ENCODE results near the gene SMIM41. TPM values are rescaled to one million over a fixed set of nuclear protein-coding genes. Genes with fewer than 3 reads are reported as not detected.

SMIM41 gene
- total RNA-seq: not detected

GRCh38 chr12:52079576-52080402 is at the start of gene SMIM41:
SMIM41 (plus strand) TSS chr12:52079704; CDS start chr12:52079780, 76 bp downstream.
- Mint-ChIP-seq H3K9me3 (no peaks in the 10 kb centered on the region), H3K4me1 (ENCODE audit: low read depth) (peaks cover 12% of the 10 kb centered on the region), H3K27me3 (ENCODE audit: low read depth) (no peaks in the 10 kb centered on the region), H3K36me3 (ENCODE audit: low read depth) (peaks cover 14% of the 10 kb centered on the region), H3K4me3 (no peak within 1 kb of the TSS), H3K27ac (no peak within 1 kb of the TSS)
- intact Hi-C loops (cut with micrococcal nuclease): no loop called here
- CTCF ChIA-PET: interaction anchor here (1.1 to 14.9 kb wide), 3 partner anchors 10 to 56 kb away, joined by 3 to 306 read pairs (median 48); partner anchors contain the start of gene ATG101
- no peak for DNase-seq

GRCh38 chr12:52032446-52032803 is 47.1 kb upstream of the SMIM41 start:
- peaks cover 34% of the 10 kb centered on the region for H3K4me1 Mint-ChIP-seq (ENCODE audit: low read depth)
- H3K9me3 Mint-ChIP-seq: no peaks in the 10 kb centered on the region
- peak; percentile 35 for DNase-seq
- peak overlapping the region; percentile 56 for H3K4me3 Mint-ChIP-seq
- intact Hi-C loops (cut with micrococcal nuclease): no loop called here
- no peaks in the 10 kb centered on the region for H3K27me3 Mint-ChIP-seq (ENCODE audit: low read depth)
- H3K27ac Mint-ChIP-seq: no peak overlapping the region
- H3K36me3 Mint-ChIP-seq (ENCODE audit: low read depth): no peaks in the 10 kb centered on the region
- CTCF ChIA-PET: interaction anchor here (0.9 to 13.8 kb wide), 13 partner anchors 10 to 108 kb away, joined by 3 to 315 read pairs (median 8); partner anchors contain the start of genes ATG101 and NR4A1

GRCh38 chr12:52032804-52033445 is 46.6 kb upstream of the SMIM41 start:
- Mint-ChIP-seq H3K9me3 (no peaks in the 10 kb centered on the region), H3K27ac (peak overlapping the region; percentile 47), H3K4me1 (ENCODE audit: low read depth) (peaks cover 36% of the 10 kb centered on the region), H3K27me3 (ENCODE audit: low read depth) (no peaks in the 10 kb centered on the region), H3K36me3 (ENCODE audit: low read depth) (no peaks in the 10 kb centered on the region), H3K4me3 (peak overlapping the region; percentile 56)
- CTCF ChIA-PET: interaction anchor here (0.9 to 13.8 kb wide), 13 partner anchors 10 to 109 kb away, joined by 3 to 315 read pairs (median 8); partner anchors contain the start of genes ATG101 and NR4A1
- peak; percentile 94 for DNase-seq
- intact Hi-C loops (cut with micrococcal nuclease): loop anchor here (1.0 kb wide), 1 partner anchor 18 kb away; the partner anchor contains the start of gene NR4A1

- peaks cover 2% of the 10 kb centered on the region for H3K36me3 Mint-ChIP-seq (ENCODE audit: low read depth)
- H3K27me3 Mint-ChIP-seq (ENCODE audit: low read depth): no peaks in the 10 kb centered on the region
- peaks cover 41% of the 10 kb centered on the region for H3K4me1 Mint-ChIP-seq (ENCODE audit: low read depth)
- CTCF ChIA-PET: interaction anchor here (1.3 to 13.8 kb wide), 9 partner anchors 11 to 88 kb away, joined by 3 to 315 read pairs (median 11); partner anchors contain the start of gene ATG101
- peak overlapping the region; percentile 56 for H3K4me3 Mint-ChIP-seq
- DNase-seq: no peak
- peak overlapping the region; percentile 47 for H3K27ac Mint-ChIP-seq
- intact Hi-C loops (cut with micrococcal nuclease): loop anchor here (1.0 kb wide), 1 partner anchor 18 kb away; the partner anchor contains the start of gene NR4A1
- no peaks in the 10 kb centered on the region for H3K9me3 Mint-ChIP-seq
Observed at GRCh38 chr12:52033446-52034140, 45.9 kb upstream of the SMIM41 start.

GRCh38 chr12:52035190-52035589 is 44.3 kb upstream of the SMIM41 start:
- Mint-ChIP-seq H3K27me3 (ENCODE audit: low read depth) (no peaks in the 10 kb centered on the region), H3K27ac (no peak overlapping the region), H3K9me3 (no peaks in the 10 kb centered on the region), H3K4me3 (no peak overlapping the region), H3K36me3 (ENCODE audit: low read depth) (peaks cover 2% of the 10 kb centered on the region), H3K4me1 (ENCODE audit: low read depth) (peaks cover 57% of the 10 kb centered on the region)
- CTCF ChIA-PET: interaction anchor here (0.7 to 12.3 kb wide), 6 partner anchors 9 to 105 kb away, joined by 3 to 94 read pairs (median 5); partner anchors contain the start of gene ATG101
- DNase-seq: no peak
- intact Hi-C loops (cut with micrococcal nuclease): no loop called here

GRCh38 chr12:52035926-52036325 is 43.6 kb upstream of the SMIM41 start:
- no peaks in the 10 kb centered on the region for H3K9me3 Mint-ChIP-seq
- H3K27ac Mint-ChIP-seq: no peak overlapping the region
- CTCF ChIA-PET: interaction anchor here (0.7 to 12.3 kb wide), 3 partner anchors 10 to 105 kb away, joined by 3 to 94 read pairs (median 7); no protein-coding TSS in a partner anchor
- H3K4me3 Mint-ChIP-seq: peak overlapping the region; percentile 52
- peaks cover 2% of the 10 kb centered on the region for H3K36me3 Mint-ChIP-seq (ENCODE audit: low read depth)
- intact Hi-C loops (cut with micrococcal nuclease): loop anchor here (1.0 kb wide), 1 partner anchor 33 kb away; the partner anchor contains the start of gene ATG101
- H3K27me3 Mint-ChIP-seq (ENCODE audit: low read depth): no peaks in the 10 kb centered on the region
- peaks cover 65% of the 10 kb centered on the region for H3K4me1 Mint-ChIP-seq (ENCODE audit: low read depth)
- DNase-seq: no peak

GRCh38 chr12:52036587-52037171 is 42.8 kb upstream of the SMIM41 start:
- Mint-ChIP-seq H3K27me3 (ENCODE audit: low read depth) (no peaks in the 10 kb centered on the region), H3K27ac (peak overlapping the region; percentile 19)
- intact Hi-C loops (cut with micrococcal nuclease): loop anchor here (1.0 kb wide), 2 partner anchors 15 to 33 kb away; partner anchors contain the start of genes ATG101 and NR4A1

GRCh38 chr12:52037248-52037861 is 42.1 kb upstream of the SMIM41 start:
- Mint-ChIP-seq H3K36me3 (ENCODE audit: low read depth) (peaks cover 4% of the 10 kb centered on the region), H3K9me3 (no peaks in the 10 kb centered on the region), H3K27me3 (ENCODE audit: low read depth) (no peaks in the 10 kb centered on the region), H3K27ac (peak overlapping the region; percentile 16), H3K4me1 (ENCODE audit: low read depth) (peaks cover 76% of the 10 kb centered on the region), H3K4me3 (peak overlapping the region; percentile 70)
- CTCF ChIA-PET: interaction anchor here (1.5 to 12.3 kb wide), 2 partner anchors 11 to 16 kb away, joined by 3 to 94 read pairs; no protein-coding TSS in a partner anchor
- DNase-seq: no peak
- intact Hi-C loops (cut with micrococcal nuclease): loop anchor here (1.0 kb wide), 1 partner anchor 14 kb away; the partner anchor contains the start of gene NR4A1

More at GRCh38 chr12:52036587-52037171, 42.8 kb upstream of the SMIM41 start:
- Mint-ChIP-seq H3K4me1 (ENCODE audit: low read depth) (peaks cover 70% of the 10 kb centered on the region), H3K36me3 (ENCODE audit: low read depth) (peaks cover 2% of the 10 kb centered on the region), H3K4me3 (peak overlapping the region; percentile 52), H3K9me3 (no peaks in the 10 kb centered on the region)
- CTCF ChIA-PET: interaction anchor here (1.5 to 12.3 kb wide), 3 partner anchors 11 to 16 kb away, joined by 3 to 94 read pairs (median 7); no protein-coding TSS in a partner anchor
- DNase-seq: peak; percentile 76

GRCh38 chr12:52038447-52038846 is 41.1 kb upstream of the SMIM41 start:
- peaks cover 75% of the 10 kb centered on the region for H3K4me1 Mint-ChIP-seq (ENCODE audit: low read depth)
- peak overlapping the region; percentile 9 for H3K27ac Mint-ChIP-seq
- peaks cover 4% of the 10 kb centered on the region for H3K36me3 Mint-ChIP-seq (ENCODE audit: low read depth)
- DNase-seq: no peak
- peak overlapping the region; percentile 70 for H3K4me3 Mint-ChIP-seq
- intact Hi-C loops (cut with micrococcal nuclease): no loop called here
- no peaks in the 10 kb centered on the region for H3K9me3 Mint-ChIP-seq
- CTCF ChIA-PET: interaction anchor here (0.8 to 12.3 kb wide), 6 partner anchors 8 to 83 kb away, joined by 3 to 94 read pairs (median 4); partner anchors contain the start of genes ATG101 and NR4A1
- no peaks in the 10 kb centered on the region for H3K27me3 Mint-ChIP-seq (ENCODE audit: low read depth)

- peaks cover 64% of the 10 kb centered on the region for H3K4me1 Mint-ChIP-seq (ENCODE audit: low read depth)
- H3K9me3 Mint-ChIP-seq: no peaks in the 10 kb centered on the region
- no peak for DNase-seq
- intact Hi-C loops (cut with micrococcal nuclease): no loop called here
- no peak overlapping the region for H3K4me3 Mint-ChIP-seq
- CTCF ChIA-PET: interaction anchor here (1.0 to 12.3 kb wide), 4 partner anchors 15 to 42 kb away, joined by 3 to 94 read pairs (median 4); no protein-coding TSS in a partner anchor
- no peaks in the 10 kb centered on the region for H3K27me3 Mint-ChIP-seq (ENCODE audit: low read depth)
- no peak overlapping the region for H3K27ac Mint-ChIP-seq
- H3K36me3 Mint-ChIP-seq (ENCODE audit: low read depth): peaks cover 4% of the 10 kb centered on the region
Observed at GRCh38 chr12:52041035-52041434, 38.5 kb upstream of the SMIM41 start.

Data from activated naive CD4-positive, alpha-beta T cell treated with anti-CD3 and anti-CD28 coated beads for 36 hours (primary cell).